C4-2B (cell line): ENCODE results near the gene PIGQ.

Experiments
- CTCF ChIP-seq: fragments of 450-650 bp; conservative IDR thresholded peaks from 2 replicates; pipeline ENCODE4 v1.5.1; 2017; ENCODE audit warnings: mild to moderate bottlenecking
- ZFX ChIP-seq: fragments of 450-650 bp; IDR thresholded peaks from 2 replicates; pipeline ENCODE4 v1.6.1; 2017

DNA sequence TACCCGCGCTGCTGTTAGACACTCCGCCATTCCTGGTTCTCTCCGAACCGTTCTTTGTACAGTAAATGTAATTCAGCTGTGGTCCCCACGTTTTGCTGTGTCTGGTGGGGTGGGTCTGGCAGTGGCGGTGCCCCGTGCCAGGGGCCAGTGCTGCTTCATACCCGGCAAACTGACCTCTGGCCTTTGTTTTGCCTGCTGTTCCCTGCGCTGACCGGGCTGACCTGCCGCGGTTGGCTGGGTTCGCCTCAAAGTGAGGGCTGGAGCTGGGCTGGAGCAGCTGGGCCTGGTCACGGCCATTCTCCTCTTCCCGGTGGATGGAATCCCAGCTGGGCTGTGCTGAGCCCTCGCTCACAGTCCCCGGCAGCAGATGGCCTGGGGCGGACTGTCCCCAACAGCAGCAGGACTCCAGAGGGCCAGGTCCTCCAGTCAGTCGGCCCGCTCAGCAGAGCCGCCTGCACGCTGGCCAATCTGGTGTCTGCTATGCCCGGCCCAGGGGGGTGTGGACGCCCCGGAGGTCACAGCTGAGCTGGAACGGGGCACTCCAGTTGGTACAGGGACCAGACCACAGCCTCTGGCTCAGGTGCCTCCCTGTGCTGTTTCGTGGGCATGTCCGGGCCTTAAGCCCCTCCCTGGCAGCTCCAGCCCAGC, 59.5 kb downstream of the PIGQ start:
- TF ChIP-seq CTCF (no peak), ZFX (no peak)
